ENCODE measurements around the gene SPINDOC.

SPINDOC gene

DNA sequence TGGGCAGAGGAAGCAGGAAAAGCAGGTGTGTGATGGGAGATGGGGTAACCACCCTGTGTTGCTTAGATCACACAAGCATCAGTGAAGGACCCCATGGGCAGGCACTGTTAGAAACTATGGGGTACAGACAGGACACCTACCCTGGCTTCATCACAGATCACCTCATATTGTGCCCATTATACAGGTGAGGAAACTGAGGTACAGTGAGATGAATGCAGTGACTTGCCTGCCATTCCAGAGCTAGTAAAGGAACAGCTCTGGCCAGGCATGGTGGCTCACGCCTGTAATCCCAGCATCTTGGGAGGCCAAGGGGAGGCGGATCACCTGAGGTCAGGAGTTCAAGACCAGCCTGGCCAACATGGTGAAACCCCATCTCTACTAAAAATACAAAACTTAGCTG lies 19.8 kb downstream of the SPINDOC start:
- DNase-seq (ENCODE audit: low spot score): no peak

DNA sequence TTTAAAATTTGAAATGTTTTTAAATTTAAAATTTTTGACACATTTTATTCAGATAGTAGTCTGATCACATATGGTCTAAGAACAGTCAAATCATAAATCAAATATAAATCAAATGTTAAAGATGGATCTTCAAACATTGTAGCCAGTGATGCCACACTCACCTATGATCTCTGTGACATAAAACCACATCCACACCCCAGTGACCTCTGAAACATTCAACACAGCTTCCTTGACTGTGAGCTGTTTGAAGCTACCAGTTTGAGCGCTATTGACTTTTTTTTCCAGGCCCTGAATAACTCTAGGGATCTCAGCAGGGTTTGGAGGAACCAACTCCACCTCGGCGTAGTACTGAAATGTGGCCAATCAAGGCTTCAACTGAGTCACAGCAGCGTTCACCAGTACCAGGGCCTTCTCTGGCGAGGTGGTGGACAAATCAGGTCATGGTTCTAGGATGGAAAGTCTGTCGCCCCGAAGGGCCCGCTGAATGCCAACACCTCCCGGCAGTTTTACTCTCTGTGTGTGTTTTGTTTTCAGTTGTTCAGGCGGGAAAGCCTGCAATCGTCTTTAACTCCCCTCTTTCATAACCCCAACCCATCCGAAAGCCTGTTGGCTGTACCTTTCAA lies 21.4 kb downstream of the SPINDOC start:
- no peak for DNase-seq (ENCODE audit: low spot score)

DNA sequence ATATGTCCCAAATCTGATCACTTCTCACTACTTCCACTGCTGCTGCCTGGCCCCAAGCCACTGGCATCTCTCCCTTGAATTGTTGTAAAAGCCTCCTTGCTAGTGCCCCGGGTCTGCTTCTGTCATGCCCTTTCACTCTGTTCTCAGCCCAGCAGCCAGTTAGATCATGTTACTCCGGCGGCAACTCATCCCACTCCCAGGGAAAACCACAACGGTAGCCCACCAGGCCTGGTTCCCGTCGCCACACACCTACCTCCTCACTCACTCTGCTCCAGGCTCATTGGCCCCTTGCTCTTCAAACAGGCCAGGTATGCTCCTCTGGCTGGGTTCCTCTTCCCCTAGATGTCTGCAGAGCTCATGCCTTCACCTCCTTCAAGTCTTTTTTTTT lies 21.9 kb downstream of the SPINDOC start:
- no peak for DNase-seq (ENCODE audit: low spot score)

DNA sequence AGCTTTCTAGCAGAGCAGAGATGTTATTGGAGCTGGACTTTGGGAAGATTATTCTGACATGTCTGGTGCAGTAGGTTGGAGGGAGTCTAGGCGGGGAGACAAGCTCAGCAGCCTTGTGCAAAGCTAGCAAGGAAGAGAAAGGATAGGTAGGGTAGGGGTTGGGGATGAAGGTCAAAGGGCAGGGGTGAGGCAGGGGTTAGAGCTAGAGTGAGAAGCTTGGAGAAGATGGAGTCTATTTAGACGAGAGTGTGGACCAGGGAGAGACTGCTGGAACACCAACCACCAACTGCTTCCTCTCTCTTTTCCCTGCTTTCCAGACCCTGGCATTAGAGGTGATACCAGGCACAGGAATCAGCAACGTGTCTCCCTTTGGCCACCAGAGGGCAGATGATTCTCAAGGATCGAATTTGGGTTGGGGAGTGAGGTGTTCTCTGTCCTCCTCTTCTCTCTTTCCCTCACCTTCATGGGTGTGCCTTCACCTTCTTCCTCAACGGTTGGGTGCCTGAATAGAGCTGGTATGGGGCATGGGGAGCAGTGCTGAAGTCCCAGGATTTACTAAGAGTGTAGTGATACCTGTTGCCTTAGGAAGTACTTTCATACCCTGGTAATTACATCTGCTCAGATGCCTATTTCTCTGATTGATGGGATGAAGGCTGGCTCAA lies 23.9 kb downstream of the SPINDOC start:
- DNase-seq (ENCODE audit: low spot score): peak; percentile 79

DNA sequence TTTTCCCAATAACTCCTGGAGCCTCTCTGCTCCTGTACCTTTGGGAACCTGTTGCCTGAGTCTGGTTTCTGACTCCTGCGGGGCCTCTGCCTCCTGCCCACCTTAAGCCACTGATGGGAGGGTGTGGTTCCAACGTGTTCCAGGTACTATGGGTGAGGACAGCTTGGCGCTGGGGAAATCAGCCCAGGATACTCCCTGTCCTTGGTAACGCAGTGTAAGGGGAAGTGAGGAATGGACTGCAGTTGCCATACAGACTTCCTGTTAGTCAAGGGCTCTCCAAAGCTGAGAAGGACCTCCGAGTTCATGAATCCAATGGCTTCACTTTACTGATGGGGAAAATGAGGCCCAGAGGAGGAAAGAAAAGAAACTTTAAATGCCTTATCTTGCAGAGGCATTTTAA lies 24.5 kb downstream of the SPINDOC start:
- DNase-seq (ENCODE audit: low spot score): no peak

DNA sequence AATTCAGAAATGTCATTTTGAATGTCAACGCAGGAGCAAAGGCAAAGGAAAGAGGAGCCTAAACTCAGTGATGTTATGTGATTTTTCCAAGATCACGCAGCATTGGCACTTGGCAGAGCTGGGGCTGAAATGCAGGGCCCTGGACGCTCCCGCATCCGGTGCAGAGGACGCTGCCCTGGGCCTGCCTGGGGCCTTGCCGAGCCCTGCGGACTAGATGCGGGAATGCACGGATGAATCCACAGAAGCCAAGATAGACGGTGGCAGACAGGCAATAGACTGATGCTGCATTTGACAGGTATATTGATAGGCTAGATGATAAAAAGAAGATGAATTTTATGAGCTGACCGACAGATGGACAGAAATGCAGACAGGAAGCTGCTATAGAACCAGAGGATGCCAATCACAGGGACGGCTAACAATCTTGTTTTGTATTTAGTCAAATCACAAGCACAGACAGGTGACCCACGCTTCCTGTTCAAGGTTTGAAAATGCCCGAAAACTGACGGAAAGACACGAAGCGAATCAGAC lies 25.0 kb downstream of the SPINDOC start:
- no peak for DNase-seq (ENCODE audit: low spot score)

DNA sequence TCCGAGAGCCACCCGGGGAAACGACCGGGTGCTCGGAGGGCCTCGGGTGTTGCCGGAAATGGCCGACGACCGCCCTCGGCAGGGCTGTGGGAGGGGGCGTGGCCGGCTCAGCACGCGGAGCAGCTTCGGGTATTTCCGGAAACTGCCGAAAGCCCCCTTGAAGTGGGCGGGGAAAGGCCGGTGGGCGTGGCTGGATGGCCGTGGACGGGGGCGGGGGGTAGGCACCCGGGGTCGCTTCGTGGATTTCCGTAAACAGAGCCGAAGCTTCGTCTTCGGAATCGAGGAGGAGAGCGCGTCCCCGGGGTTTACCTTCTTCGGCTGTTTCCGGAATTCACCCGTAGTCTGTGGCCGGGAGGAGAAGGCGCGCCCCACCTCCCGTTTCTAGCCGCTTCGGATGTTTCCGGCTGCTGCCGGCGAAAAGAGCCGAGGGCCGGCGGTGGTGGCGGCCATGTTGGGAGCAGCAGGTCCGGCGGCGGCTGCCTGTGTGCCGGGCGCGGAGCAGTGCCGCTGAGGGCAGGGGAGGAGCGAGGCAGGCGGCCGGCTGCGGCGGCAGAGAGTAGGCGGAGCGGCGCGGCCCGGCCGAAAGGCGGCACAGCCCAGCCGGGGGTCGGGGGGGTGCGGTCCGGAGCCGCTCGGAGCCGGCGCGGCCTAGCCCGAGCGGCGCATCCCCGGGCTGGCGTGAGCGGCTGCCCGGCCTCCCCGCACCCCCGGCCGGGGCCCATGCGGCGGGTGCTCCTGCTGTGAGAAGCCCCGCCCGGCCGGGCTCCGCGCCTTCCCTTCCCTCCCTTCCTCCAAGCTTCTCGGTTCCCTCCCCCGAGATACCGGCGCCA lies 25.6 kb downstream of the SPINDOC start, which contains the start of gene MARK2:
MARK2 (plus strand) TSS at position 433 of the 830 bp plus-strand sequence; CDS start at position 830, 397 bp downstream.
- DNase-seq (ENCODE audit: low spot score): peak; percentile 97

DNA sequence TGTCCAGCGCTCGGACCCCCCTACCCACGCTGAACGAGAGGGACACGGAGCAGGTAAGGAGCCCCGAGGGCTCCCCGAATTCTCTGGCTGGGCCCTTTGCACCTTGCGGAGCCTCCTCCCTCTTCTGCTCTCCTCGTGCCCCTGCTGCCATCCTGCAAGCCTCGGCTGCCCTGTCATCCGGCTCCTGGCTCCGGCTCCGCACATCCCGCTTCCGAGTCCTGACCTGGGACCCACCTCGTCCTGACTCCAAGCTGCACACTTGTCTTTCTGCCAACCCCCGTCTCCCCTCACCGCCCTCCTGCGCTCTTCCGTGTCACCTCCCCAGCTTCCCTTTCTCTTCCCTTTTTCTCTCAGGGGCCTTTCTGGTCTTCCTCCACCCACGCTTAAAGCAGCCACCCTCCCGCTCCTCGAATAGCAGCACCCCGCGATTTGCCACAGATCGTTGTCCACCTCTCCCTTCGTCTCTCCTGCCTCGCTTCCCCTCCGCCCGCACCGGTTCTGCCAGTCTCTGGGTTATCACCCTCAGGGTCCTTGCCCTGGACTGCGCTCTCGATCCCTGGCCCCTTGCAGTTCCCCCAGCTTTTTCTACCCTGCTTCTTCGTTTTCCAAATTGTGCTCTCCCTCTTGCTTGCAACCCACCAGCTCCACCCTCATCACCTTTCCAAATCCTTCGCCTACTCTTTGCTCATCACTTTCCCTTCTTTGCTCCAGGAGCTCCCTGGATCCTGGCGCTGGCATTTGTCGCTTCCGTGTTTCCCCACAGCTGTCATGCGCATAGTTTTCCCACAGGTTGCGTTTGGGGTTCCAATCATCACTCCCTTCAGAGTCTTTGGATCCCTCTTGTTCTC lies 26.5 kb downstream of the SPINDOC start:
- DNase-seq (ENCODE audit: low spot score): peak; percentile 70

DNA sequence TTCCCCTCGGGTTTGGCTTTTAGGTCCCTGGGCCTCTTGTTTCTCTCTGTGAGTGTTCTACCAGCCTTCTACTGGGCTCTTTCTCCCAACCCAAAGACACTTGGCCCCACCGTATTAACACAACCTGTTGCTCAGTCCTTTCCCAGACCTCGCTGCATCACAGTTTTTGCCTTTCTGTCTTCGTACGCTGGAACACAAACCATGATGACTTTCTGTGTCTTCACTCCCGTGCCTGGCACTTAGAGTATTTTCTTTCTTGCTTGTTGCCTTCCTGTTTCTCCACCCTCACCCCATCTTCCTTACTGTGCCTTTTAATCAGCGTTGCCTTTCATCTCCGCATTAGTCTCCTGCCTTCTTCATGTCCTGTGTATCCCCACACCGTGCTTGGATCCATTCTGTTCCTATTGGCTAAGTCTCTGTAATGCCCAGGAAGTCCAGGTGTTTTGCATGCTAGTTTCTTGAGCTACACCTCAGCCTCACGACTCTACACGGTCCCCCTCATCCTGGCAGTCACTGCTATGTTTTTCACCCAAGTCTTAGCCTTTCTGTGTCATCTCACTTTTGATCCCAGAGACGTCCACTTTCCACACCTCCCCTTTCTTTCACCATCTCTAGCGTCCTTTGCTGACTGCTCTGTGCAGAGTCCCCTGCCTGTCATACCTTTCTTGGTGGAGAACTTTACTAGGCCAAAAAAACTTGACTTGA lies 27.3 kb downstream of the SPINDOC start:
- no peak for DNase-seq (ENCODE audit: low spot score)

DNA sequence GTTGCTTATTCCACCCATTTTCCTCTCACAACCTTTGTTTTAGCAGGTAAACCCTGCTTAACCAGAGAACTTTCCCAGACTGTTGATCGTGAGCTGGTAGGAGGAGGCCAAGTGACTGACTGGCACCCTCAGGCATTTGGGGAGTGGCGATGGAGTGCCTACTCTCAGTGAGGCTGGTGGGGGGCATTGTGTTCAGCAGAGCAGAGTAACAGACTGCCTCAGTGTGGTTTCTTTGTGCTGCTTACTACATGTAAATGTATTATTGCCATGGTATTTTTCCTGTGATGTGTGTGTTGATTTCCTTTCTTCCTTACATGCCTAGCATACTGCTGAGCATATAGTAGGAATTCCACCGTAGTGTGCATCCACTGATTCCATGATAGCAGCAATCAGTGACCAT lies 28.3 kb downstream of the SPINDOC start:
- no peak for DNase-seq (ENCODE audit: low spot score)

DNA sequence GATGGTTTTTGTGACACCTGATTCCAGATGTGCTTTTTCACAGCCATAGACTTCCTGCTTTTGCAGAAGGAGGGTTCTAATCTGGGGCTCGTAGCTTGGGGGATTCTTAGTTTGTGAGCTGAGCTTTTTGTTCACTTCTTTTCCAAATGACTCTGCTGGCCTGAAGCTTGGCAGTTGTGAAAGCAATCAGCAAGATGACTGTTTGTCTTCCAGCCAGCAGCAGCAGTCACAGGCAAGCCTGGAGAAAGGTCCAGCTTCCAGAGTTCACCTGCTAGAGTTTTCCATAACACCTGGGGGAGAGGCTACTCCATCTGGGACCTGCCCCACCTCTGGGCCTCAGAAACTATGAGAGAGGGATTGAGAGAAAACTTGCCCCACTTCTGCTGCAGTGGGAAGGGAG lies 29.8 kb downstream of the SPINDOC start:
- DNase-seq (ENCODE audit: low spot score): no peak

DNA sequence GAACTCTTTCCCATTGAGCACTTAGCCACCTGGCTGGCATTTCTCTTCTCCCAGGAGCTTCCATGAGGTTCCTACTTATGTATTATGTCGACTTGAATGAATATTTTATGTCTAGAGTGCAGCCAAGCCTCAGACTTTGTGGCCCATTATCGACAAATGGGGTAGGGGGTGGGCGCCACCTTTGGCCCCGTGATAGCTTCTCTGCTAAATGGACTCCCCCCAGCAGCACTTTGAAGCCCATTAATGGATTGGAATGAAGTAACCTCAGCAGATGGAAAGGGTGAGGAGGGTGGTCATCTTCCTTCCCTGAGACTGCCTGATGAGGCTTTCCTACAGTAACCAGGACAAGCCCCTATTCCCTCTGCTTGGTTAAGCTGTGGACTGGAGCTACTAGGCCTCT lies 31.6 kb downstream of the SPINDOC start:
- DNase-seq (ENCODE audit: low spot score): no peak

DNA sequence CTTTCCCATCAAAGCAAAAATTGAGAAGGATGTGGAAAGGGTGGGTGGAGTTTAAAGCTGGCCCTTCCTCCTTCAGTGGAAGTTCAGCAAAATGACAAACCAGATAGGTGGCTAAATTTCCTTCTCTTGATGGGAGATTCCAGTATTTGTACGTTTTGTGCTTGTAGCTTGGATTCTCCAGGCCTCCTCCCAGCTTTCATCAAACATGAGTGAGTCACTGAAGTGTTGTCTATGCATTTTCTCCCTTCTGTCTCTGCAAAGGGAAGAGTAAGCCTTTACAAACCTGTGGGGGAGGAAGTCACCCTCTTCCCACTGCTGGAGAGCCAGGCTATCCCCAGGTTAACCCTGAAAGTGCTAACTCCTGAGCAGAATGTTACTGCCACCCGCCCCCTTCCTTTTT lies 32.0 kb downstream of the SPINDOC start:
- no peak for DNase-seq (ENCODE audit: low spot score)

DNA sequence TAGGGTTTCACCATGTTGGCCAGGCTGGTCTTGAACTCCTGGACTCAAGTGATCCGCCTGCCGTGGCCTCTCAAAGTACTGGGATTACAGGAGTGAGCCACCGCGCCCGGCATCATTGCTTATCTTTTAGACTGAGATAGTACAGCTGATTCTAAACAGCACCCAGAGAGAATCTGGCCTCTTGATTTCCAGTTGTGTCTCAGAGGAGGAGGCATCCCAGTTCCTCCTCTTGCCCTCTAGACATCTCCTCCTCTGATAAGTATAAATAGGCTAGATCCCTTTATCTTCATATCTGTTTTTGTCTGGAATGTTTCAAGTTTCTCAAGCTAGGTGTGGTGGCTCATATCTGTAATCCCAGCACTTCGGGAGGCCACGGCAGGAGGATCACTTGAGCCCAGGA lies 32.7 kb downstream of the SPINDOC start:
- no peak for DNase-seq (ENCODE audit: low spot score)

DNA sequence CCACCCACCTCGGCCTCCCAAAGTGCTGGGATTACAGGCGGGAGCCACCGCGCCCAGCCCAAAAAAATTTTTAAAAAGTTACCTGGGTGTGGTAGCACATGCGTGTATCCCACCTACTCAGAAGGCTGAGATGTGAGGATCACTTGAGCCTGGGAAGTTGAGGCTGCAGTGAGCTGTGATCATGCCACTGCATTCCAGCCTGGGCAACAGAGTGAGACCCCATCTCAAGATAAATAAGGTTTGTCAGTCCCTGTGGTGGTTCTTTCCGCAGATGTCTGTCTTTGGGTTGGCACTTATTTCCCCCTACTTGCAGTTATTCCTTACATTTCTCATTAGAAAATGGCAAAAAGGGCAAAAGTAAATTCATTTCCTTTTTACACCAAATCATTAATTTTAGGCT lies 33.6 kb downstream of the SPINDOC start:
- no peak for DNase-seq (ENCODE audit: low spot score)

DNA sequence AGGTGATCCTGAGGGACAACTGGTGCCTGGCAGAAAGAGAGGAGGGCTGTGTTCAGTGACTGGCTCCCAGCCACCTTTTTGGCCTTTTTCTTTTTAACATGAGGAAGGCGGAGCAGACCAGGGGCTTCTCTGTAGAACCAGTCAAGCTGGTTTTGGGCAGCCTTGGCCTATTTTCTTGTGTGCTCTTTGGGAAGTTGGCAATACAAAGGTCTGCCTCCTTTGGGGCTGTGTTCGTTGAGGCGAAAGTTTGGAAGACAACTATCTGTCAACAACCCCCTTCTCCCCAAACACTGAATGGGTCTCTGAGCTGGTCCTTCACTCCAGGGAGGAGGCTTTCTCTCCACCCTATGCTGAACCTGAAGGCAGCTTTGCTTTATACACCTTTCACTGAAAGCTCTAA lies 34.1 kb downstream of the SPINDOC start:
- no peak for DNase-seq (ENCODE audit: low spot score)

DNA sequence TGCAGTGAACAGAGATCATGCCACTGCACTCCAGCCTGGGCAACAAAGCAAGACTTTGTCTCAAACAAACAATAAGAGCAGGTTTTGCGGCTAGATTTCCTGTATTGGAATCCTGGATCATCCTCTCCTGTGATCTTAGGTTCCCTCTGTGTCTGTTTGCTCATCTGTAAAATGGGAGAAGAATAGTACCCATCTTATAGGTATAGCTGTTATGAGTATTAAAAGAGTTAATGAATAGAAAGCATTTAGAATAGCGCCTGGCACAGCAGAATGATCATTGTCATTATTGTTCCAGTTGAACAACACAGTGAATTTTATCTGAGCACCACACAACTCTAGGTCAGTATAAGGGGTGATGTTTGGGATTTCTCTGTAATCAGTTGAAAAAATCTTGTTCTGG lies 36.4 kb downstream of the SPINDOC start:
- DNase-seq (ENCODE audit: low spot score): no peak

DNA sequence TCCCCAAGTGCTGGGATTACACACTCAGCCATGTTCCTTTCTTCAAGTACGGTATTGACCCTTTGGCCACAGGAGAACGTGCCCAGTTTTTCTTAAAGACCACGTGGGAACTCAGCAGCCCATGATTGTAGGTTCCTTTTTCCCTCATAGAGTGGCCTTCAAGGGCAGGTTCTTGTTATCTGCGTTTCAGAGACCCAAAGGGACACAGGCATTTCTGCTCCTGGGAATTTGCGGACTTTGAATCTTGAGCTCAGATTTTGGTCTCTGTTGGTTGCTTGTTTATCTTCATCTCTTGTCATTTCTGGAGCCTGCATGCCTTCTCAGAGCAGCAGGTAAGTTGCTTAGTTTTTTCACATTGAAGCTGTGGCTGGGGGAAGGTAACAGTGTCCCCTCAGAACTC lies 37.7 kb downstream of the SPINDOC start:
- no peak for DNase-seq (ENCODE audit: low spot score)

DNA sequence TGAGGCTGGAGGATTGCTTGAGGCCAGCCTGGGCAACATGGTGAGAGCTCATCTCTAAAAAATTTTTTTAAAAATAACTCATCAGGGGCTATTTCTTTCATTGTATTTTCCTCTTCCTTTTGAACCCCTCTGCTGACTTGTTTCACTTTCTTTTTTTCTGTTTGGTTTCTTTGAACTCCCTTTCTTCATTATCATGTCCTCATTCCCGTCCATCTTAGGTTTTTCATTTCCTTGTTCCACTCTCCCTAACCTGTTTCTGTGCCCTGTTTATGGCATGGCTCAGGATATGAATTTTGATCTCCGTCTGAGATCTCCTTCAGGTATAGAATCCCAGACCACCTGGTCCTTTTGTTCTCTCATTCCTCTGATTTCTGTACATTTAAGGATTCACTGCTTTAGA lies 38.1 kb downstream of the SPINDOC start:
- DNase-seq (ENCODE audit: low spot score): no peak

DNA sequence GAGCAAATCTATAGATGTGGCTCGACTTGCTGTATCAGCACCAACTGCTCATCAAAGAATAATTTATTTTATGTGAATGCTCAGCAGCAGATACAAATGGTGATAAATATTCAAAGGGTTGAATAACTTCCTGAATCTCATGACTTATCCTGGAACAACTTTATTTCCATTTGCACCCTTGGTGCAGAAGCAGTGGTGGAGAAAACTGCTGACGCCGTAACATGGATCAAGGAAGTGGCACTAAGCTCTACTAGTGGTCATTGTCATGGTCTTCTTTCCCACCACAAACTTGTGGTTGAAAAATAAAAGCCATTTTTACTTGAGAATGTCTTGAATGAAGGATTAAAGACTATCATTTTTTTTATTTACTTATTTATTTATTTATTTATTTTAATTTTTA lies 40.2 kb downstream of the SPINDOC start:
- DNase-seq (ENCODE audit: low spot score): no peak

DNA sequence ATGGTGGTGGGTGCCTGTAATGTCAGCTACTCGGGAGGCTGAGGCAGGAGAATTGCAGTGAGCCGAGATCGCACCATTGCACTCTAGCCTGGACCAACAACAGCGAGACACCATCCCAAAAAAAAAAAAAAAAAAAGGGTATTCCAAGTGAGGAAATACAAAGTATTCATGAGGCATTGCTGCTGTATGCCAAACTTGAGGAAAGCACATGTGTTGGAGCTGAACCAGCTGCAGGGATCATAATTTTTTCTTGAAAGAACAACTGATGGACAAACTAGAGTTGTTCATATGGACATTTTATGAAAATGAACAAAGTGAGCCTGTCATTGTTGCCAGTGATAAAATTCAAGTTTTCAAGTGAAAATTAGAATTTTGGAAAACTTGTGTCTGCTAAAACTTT lies 41.4 kb downstream of the SPINDOC start:
- no peak for DNase-seq (ENCODE audit: low spot score)

Data from putamen (tissue), 1 donor.